ENCODE data around the gene BZW2. TPM values are rescaled to one million over a fixed set of nuclear protein-coding genes. Genes with fewer than 3 reads are reported as not detected.

Gene BZW2
- total and polyA plus RNA-seq, 11 donors = 195 to 808 (median 297) TPM

- TF ChIP-seq POLR2A (IDR thresholded peaks at IDR 0.05) (no peak), CTCF (IDR thresholded peaks at IDR 0.05) (no peak)
- Histone ChIP-seq H3K36me3 (peaks cover 0 to 100% (median 72%) of the 10 kb centered on the region in 9 donors), H3K27me3 (no peaks in the 10 kb centered on the region), H3K4me3 (no peak overlapping the region), H3K4me1 (no peaks in the 10 kb centered on the region), H3K27ac (no peak overlapping the region), H3K9me3 (no peaks in the 10 kb centered on the region)
- intact Hi-C loops (cut with DNase I) = loop anchor here in 1 of 10 donors (5.0 to 10.0 kb wide), 2 partner anchors 81 to 303 kb away; no protein-coding TSS in a partner anchor
- no peak for ATAC-seq
- no peak for DNase-seq
- WGBS, 4 donors = 76 to 100% (median 98%) methylated on average over 2 of the region's 2 CpGs
Observed at GRCh38 chr7:16611711-16612110, 34.3 kb upstream of the BZW2 start.

- TF ChIP-seq CTCF (IDR thresholded peaks at IDR 0.05) (no peak), POLR2A (IDR thresholded peaks at IDR 0.05) (no peak)
- DNase-seq (no peak), ATAC-seq (peak in 1 of 4 donors; percentile 14)
- 77 to 84% (median 82%) methylated on average over 5 of the region's 5 CpGs for WGBS, 4 donors
- no peak overlapping the region for H3K27ac ChIP-seq
- H3K4me3 ChIP-seq = no peak overlapping the region
- intact Hi-C loops (cut with DNase I) = loop anchor here in 1 of 10 donors (10.0 kb wide), 1 partner anchor 300 kb away; no protein-coding TSS in a partner anchor
- H3K9me3 ChIP-seq = no peaks in the 10 kb centered on the region
- H3K36me3 ChIP-seq = peaks cover 0 to 100% (median 58%) of the 10 kb centered on the region in 9 donors
- H3K27me3 ChIP-seq = no peaks in the 10 kb centered on the region
- peaks cover 0 to 3% (median 0%) of the 10 kb centered on the region in 12 donors for H3K4me1 ChIP-seq
Observed at GRCh38 chr7:16615228-16615627, 30.8 kb upstream of the BZW2 start.

GRCh38 chr7:16616122-16616521 is 29.9 kb upstream of the BZW2 start:
- Histone ChIP-seq H3K27ac (no peak overlapping the region), H3K27me3 (no peaks in the 10 kb centered on the region), H3K4me3 (no peak overlapping the region), H3K4me1 (peaks cover 0 to 4% (median 0%) of the 10 kb centered on the region in 12 donors), H3K9me3 (no peaks in the 10 kb centered on the region), H3K36me3 (peaks cover 0 to 99% (median 53%) of the 10 kb centered on the region in 9 donors)
- ATAC-seq (no peak), DNase-seq (no peak)
- TF ChIP-seq POLR2A (IDR thresholded peaks at IDR 0.05) = no peak
- no peak for TF ChIP-seq CTCF (IDR thresholded peaks at IDR 0.05)
- WGBS, 4 donors = 66 to 77% (median 68%) methylated on average over 4 of the region's 4 CpGs
- intact Hi-C loops (cut with DNase I) = loop anchor here in 1 of 10 donors (10.0 kb wide), 1 partner anchor 299 kb away; no protein-coding TSS in a partner anchor

- no peaks in the 10 kb centered on the region for H3K27me3 ChIP-seq
- DNase-seq (no peak), ATAC-seq (no peak)
- no peak overlapping the region for H3K4me3 ChIP-seq
- peaks cover 0 to 99% (median 57%) of the 10 kb centered on the region in 9 donors for H3K36me3 ChIP-seq
- 78 to 90% (median 87%) methylated on average over 12 to 18 of the region's 18 CpGs for WGBS, 4 donors
- H3K9me3 ChIP-seq = no peaks in the 10 kb centered on the region
- H3K4me1 ChIP-seq = peaks cover 0 to 4% (median 0%) of the 10 kb centered on the region in 12 donors
- no peak for TF ChIP-seq CTCF (IDR thresholded peaks at IDR 0.05)
- no peak for TF ChIP-seq POLR2A (IDR thresholded peaks at IDR 0.05)
- intact Hi-C loops (cut with DNase I) = loop anchor here in 1 of 10 donors (10.0 kb wide), 1 partner anchor 298 kb away; no protein-coding TSS in a partner anchor
- no peak overlapping the region for H3K27ac ChIP-seq
Observed at GRCh38 chr7:16616542-16616941, 29.4 kb upstream of the BZW2 start.
